Measurements from ENCODE around the gene FCRL6.

FCRL6 gene

GRCh38 chr1:159835356-159835755, 33.2 kb downstream of the FCRL6 start:
- no peaks in the 10 kb centered on the region for H3F3A ChIP-seq (ENCODE audit: insufficient read depth, low read length)
- no peak overlapping the region for H3K4me2 ChIP-seq (ENCODE audit: low read length)
- H3K9me2 ChIP-seq (ENCODE audit: low read depth, low read length): no peaks in the 10 kb centered on the region
- no peak overlapping the region for H3K27ac ChIP-seq (ENCODE audit: low read depth, low read length, poor library complexity, severe bottlenecking)
- 0 out of 2 replicates have a peak, but pooled peaks cover 6% of the 10 kb centered on the region for H3K27me3 ChIP-seq (ENCODE audit: insufficient read depth, low read length)
- no peaks in the 10 kb centered on the region for H3K9me3 ChIP-seq (ENCODE audit: low read length)
- TF ChIP-seq CTCF (IDR thresholded peaks at IDR 0.05; ENCODE audit: low read length): no peak
- no peak for TF ChIP-seq EZH2 (IDR thresholded peaks at IDR 0.05; ENCODE audit: borderline replicate concordance, low read length)
- no peak overlapping the region for H2AFZ ChIP-seq (ENCODE audit: low read length)
- H3K4me1 ChIP-seq (ENCODE audit: insufficient read depth, low read length, severe bottlenecking): no peaks in the 10 kb centered on the region
- no peaks in the 10 kb centered on the region for H3K36me3 ChIP-seq (ENCODE audit: insufficient read depth, low read length)
- H4K20me1 ChIP-seq (ENCODE audit: insufficient read depth, low read length): no peaks in the 10 kb centered on the region
- H3K4me3 ChIP-seq (ENCODE audit: low read depth, low read length, poor library complexity, severe bottlenecking): no peak overlapping the region
- H3K9ac ChIP-seq (ENCODE audit: low read length): no peak overlapping the region
- H3K79me2 ChIP-seq (ENCODE audit: insufficient read depth, low read length): no peaks in the 10 kb centered on the region

- Histone ChIP-seq H3K9me2 (ENCODE audit: low read depth, low read length) (no peaks in the 10 kb centered on the region), H3K4me2 (ENCODE audit: low read length) (no peak overlapping the region), H4K20me1 (ENCODE audit: insufficient read depth, low read length) (no peaks in the 10 kb centered on the region), H3K79me2 (ENCODE audit: insufficient read depth, low read length) (no peaks in the 10 kb centered on the region), H3F3A (ENCODE audit: insufficient read depth, low read length) (no peaks in the 10 kb centered on the region), H3K4me1 (ENCODE audit: insufficient read depth, low read length, severe bottlenecking) (no peaks in the 10 kb centered on the region), H3K9me3 (ENCODE audit: low read length) (no peaks in the 10 kb centered on the region), H3K4me3 (ENCODE audit: low read depth, low read length, poor library complexity, severe bottlenecking) (no peak overlapping the region), H3K36me3 (ENCODE audit: insufficient read depth, low read length) (no peaks in the 10 kb centered on the region), H3K9ac (ENCODE audit: low read length) (no peak overlapping the region), H3K27ac (ENCODE audit: low read depth, low read length, poor library complexity, severe bottlenecking) (no peak overlapping the region), H3K27me3 (ENCODE audit: insufficient read depth, low read length) (0 out of 2 replicates have a peak, but pooled peaks cover 6% of the 10 kb centered on the region), H2AFZ (ENCODE audit: low read length) (no peak overlapping the region)
- TF ChIP-seq EZH2 (IDR thresholded peaks at IDR 0.05; ENCODE audit: borderline replicate concordance, low read length) (no peak), CTCF (IDR thresholded peaks at IDR 0.05; ENCODE audit: low read length) (peak; percentile 14; the same call in 1 of the 2 replicates)
Measured at GRCh38 chr1:159835862-159836525, 33.8 kb downstream of the FCRL6 start.

GRCh38 chr1:159838715-159839114, 36.6 kb downstream of the FCRL6 start:
- Histone ChIP-seq H3K4me2 (ENCODE audit: low read length) (no peak overlapping the region), H3K9me3 (ENCODE audit: low read length) (no peaks in the 10 kb centered on the region), H3K36me3 (ENCODE audit: insufficient read depth, low read length) (no peaks in the 10 kb centered on the region), H2AFZ (ENCODE audit: low read length) (no peak overlapping the region), H3K79me2 (ENCODE audit: insufficient read depth, low read length) (no peaks in the 10 kb centered on the region), H3K4me1 (ENCODE audit: insufficient read depth, low read length, severe bottlenecking) (no peaks in the 10 kb centered on the region), H3K27me3 (ENCODE audit: insufficient read depth, low read length) (0 out of 2 replicates have a peak, but pooled peaks cover 6% of the 10 kb centered on the region), H3F3A (ENCODE audit: insufficient read depth, low read length) (no peaks in the 10 kb centered on the region), H4K20me1 (ENCODE audit: insufficient read depth, low read length) (no peaks in the 10 kb centered on the region), H3K4me3 (ENCODE audit: low read depth, low read length, poor library complexity, severe bottlenecking) (no peak overlapping the region), H3K27ac (ENCODE audit: low read depth, low read length, poor library complexity, severe bottlenecking) (no peak overlapping the region), H3K9ac (ENCODE audit: low read length) (no peak overlapping the region), H3K9me2 (ENCODE audit: low read depth, low read length) (no peaks in the 10 kb centered on the region)
- no peak for TF ChIP-seq EZH2 (IDR thresholded peaks at IDR 0.05; ENCODE audit: borderline replicate concordance, low read length)

Data from OCI-LY1 (cell line).